ENCODE measurements around the gene ELANE.
"Not testable (repeated sequence)": the region's sequence is repeated elsewhere in the genome, so short reads cannot be mapped to it uniquely, and the experiment has no call there.

The ELANE gene

GRCh38 chr19:843180-843835 lies 8.8 kb upstream of the ELANE start:
- DNase-seq: no peak

GRCh38 chr19:843836-844545 lies 8.1 kb upstream of the ELANE start:
- DNase-seq: peak; percentile 19

DNA sequence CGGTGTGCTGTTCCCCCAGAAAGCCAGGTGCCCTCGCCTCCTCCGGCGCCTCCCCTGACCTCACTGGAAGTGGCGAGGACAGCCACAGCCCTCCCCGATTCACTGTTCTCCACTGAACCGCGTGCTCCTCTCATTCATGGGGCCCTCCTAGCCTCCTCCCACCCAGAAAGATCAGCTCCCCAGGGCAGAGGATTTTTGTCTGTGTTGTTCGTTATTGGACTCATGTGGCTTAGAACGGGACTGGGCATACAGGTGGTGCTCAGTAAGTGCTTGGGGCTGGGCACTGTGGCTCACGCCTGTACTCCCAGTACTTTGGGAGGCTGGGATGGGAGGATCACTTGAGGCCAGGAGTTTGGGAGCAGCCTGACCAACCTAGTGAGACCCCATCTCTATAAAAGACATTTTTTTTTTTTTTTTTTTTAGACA lies 7.5 kb upstream of the ELANE start:
- DNase-seq: no peak

GRCh38 chr19:845707-846521 lies 6.2 kb upstream of the ELANE start:
- no peak for DNase-seq

DNA sequence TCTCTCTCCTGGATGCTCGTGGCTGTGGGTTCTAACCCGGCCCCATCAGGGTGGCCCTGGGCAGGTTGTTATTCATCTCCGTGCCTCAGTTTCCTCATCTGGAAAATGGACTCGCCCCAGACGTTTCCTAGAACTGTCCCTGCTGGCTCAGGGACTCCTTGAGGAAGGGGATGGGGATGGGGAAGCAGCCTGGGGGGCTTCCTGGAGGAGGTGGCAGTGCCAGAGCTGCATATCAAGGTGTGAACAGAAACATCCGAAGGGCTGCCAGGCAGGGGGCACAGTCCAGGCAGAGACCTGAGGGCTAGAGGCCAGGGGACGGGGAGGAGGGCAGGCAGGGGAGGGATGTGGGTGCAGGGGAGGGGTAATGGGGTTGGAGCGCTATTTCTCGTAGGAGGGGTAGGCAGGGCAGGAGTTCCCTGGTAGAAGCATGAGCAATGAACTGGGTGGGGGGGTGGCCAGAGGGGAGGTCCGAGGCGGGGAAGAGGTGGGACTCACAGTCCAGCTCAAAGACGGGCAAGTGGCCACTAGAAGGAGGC lies 3.6 kb upstream of the ELANE start:
- DNase-seq: no peak

DNA sequence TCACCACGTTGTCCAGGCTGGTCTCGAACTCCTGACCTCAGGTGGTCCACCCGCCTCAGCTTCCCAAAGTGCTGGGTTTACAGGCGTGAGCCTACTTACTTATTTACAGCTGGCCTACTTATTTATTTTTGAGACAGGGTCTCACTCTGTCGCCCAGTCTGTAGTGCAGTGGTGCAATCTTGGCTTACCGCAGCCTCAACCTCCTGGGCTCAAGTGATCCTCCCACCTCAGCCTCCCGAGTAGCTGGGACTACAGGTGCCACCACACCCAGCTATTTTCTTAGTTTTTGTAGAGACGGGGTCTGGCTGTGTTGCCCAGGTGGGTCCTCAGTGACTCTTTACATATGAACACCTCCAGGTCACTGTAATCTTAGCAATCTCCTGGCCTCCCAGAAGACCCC lies 2.9 kb upstream of the ELANE start:
- not testable (repeated sequence) for DNase-seq

DNA sequence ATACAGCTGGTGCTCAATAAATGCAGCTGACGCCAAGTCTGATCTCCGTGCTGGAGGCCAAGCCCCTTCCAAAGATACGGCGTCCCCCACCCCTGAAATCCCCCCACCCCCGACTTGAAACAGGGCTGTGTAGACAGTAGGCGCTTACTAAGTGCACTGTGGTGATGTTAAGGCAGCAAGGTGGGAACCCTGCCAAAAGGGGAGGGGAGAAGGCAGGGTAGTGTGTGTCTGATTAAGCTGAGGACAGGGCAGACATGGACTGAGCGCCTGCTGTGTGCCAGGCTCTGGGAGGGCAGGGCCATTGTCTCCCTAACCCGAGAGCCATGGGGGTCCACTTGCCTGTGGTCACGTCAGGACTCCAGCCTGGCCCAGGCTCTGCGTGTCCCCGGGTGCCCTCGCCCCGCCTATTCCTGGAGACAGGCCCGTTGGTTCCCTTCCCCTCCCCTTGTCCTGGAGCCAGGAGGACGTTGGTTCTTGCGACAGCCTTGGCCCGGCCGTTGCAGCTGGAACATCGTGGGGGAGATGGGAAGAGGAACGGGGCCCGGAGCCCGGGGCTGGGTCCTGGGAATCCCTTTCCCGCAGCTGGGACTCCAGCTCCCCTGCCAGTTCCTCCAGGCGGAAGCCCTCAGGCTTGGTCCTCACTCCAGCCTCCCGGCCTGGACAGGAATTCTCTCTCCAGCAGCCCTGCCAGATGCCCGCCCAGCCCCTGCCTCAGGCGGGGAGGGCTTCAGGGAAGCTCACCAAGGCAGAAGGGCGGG lies 1.7 kb upstream of the ELANE start:
- DNase-seq: peak; percentile 61

DNA sequence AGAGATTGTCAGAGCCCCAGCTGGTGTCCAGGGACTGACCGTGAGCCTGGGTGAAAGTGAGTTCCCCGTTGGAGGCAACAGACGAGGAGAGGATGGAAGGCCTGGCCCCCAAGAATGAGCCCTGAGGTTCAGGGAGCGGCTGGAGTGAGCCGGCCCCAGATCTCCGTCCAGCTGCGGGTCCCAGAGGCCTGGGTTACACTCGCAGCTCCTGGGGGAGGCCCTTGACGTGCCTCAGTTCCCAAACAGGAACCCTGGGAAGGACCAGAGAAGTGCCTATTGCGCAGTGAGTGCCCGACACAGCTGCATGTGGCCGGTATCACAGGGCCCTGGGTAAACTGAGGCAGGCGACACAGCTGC lies 1.1 kb upstream of the ELANE start:
- DNase-seq: no peak

DNA sequence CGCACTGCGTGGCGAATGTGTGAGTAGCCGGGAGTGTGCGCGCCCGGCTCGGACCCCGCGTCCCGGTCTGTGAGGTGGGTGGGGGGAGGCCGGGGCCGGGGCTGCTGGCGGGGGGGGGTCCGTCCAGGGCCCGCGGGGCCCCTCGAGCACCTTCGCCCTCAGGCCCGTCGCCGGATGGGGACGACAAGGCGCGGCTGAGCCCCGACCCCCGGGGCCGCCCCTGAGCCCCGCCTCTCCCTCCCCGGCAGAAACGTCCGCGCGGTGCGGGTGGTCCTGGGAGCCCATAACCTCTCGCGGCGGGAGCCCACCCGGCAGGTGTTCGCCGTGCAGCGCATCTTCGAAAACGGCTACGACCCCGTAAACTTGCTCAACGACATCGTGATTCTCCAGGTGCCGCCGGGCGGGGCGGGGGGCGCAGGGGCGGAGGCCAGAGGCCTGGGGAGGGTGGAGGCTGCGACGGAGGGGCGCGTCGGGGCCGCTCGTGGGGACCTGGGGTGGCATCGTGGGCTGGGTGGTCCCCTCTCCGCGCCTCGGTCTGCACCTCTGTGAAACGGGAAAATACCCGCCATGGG lies 997 bp downstream of the ELANE start:
- no peak for DNase-seq

DNA sequence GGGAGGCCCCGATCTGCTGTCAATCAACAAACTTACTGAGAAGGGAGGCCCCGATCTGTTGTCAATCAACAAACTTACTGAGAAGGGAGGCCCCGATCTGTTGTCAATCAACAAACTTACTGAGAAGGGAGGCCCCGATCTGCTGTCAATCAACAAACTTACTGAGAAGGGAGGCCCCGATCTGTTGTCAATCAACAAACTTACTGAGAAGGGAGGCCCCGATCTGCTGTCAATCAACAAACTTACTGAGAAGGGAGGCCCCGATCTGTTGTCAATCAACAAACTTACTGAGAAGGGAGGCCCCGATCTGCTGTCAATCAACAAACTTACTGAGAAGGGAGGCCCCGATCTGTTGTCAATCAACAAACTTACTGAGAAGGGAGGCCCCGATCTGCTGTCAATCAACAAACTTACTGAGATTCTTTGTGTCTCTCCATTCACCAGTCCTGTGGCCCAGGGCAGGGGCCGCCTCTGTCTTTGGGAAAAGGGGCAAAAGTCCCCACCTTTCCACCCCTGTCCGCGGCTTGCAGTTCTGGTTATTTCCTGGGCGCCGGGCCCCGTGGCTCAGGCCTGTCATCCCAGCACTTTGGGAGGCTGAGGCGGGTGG lies 1.6 kb downstream of the ELANE start:
- DNase-seq: not testable (repeated sequence)

- DNase-seq: no peak
Observed at GRCh38 chr19:854549-854948, 2.4 kb downstream of the ELANE start.

- no peak for DNase-seq
Observed at GRCh38 chr19:855142-855541, 3.0 kb downstream of the ELANE start.

GRCh38 chr19:855566-856120 lies 3.5 kb downstream of the ELANE start:
- DNase-seq: no peak

- DNase-seq: no peak
Observed at GRCh38 chr19:858284-858683, 6.2 kb downstream of the ELANE start.

- DNase-seq: no peak
Observed at GRCh38 chr19:858868-859843, 7.1 kb downstream of the ELANE start, which contains the start of gene CFD. Gene CFD, plus strand, starts transcription at chr19:859664. Its CDS starts 26 bp downstream, at chr19:859690.

- no peak for DNase-seq
Observed at GRCh38 chr19:861141-861755, 9.1 kb downstream of the ELANE start.

DNA sequence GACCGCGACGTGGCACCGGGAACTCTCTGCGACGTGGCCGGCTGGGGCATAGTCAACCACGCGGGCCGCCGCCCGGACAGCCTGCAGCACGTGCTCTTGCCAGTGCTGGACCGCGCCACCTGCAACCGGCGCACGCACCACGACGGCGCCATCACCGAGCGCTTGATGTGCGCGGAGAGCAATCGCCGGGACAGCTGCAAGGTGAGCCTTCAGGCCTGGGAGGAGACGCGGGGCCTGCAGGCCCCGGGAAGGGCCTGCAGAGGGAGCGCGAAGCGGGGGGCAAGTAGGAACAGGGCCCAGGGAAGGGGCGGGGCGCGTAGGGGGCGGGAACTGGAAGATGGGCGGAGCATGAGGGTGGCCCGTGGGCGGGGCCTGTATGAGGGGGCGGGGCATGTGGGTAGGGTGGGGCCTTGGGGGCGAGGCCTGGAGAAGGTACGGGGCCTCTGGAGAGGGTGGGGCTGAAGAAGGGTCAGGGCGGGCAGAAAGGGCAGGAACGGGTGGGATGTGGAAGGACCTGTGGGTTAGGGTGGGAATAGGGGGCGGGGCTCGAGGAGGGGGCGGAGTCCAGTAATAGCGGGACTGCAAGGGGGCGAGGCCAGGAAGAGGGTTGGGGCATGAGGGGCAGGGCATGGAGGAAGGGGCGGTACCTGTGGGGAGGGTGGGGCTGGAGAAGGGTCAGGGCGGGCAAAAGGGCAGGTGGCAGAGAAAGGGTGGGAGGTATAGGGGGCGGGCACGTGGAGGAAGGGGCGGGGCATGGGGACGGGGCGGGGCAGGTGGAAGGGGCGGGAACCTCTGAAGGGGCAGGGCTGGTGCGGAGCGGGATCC lies 9.9 kb downstream of the ELANE start:
- DNase-seq: peak; percentile 52

DNA sequence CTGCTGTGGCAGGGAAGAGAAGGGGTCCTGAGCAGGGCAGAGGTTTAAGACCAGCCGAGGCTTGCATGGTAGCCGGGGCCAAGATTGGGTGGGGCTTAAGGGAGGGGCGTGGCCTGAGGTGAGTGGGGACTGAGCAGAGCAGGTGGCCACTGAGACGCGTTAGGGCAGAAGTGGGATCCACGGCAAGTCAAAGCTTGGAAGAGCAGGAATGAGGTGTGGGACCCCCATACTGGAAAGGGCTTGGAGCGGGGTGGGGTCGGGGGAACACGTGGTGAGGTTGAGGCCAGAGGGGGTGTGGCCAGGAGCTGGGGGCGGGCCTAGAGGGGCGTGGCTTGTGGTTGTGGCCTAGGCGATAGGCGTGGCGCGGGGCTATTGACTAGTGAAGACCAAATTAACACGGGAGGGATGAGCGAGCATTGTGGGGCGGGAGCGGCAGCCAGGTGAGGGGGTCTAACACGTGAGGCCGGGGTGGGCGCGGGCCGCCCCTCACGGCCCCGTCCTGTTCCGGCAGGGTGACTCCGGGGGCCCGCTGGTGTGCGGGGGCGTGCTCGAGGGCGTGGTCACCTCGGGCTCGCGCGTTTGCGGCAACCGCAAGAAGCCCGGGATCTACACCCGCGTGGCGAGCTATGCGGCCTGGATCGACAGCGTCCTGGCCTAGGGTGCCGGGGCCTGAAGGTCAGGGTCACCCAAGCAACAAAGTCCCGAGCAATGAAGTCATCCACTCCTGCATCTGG lies 10.6 kb downstream of the ELANE start:
- peak; percentile 17 for DNase-seq
